Mesothelial cell of epicardium (in vitro differentiated cells): ENCODE measurements around the gene RANBP9. TPM values are rescaled to one million over a fixed set of nuclear protein-coding genes. Genes with fewer than 3 reads are reported as not detected.

Source experiments
- DNase-seq, 2 experiments: peaks; one replicate each; pipeline ENCODE4 v3.0.0; 2021; ENCODE audit warnings: low spot score in 2 of 2; ENCODE audit not compliant: unreplicated experiment in 2 of 2
- H3K27ac Mint-ChIP-seq: 2 replicates; pipeline ENCODE4 v1.8.0; 2021; ENCODE audit warnings: mixed read lengths
- H3K27me3 Mint-ChIP-seq: 2 replicates; pipeline ENCODE4 v1.8.0; 2021; ENCODE audit warnings: low read depth, mixed read lengths
- H3K36me3 Mint-ChIP-seq: 2 replicates; pipeline ENCODE4 v1.8.0; 2021; ENCODE audit warnings: mixed read lengths
- H3K4me1 Mint-ChIP-seq: 2 replicates; pipeline ENCODE4 v1.8.0; 2021; ENCODE audit warnings: mixed read lengths
- H3K4me3 Mint-ChIP-seq: 2 replicates; pipeline ENCODE4 v1.8.0; 2021; ENCODE audit warnings: mild to moderate bottlenecking, moderate library complexity, mixed read lengths
- H3K9me3 Mint-ChIP-seq: 2 replicates; pipeline ENCODE4 v1.8.0; 2021; ENCODE audit warnings: mixed read lengths
- total RNA-seq: library from RNA; stranded (reverse); gene quantifications from 3 replicates; pipeline ENCODE4 v1.2.1, GENCODE V29; 2021
- TF ChIP-seq, protein P1 (sequence below): fragments of 200-600 bp; sonication (generic); IDR thresholded peaks from one replicate; pipeline ENCODE4 v1.5.0; 2021; ENCODE audit warnings: antibody characterized with exemption; ENCODE audit not compliant: unreplicated experiment

RANBP9 gene
- total RNA-seq, 1 donor from 2014 or later: 46.9 TPM

DNA sequence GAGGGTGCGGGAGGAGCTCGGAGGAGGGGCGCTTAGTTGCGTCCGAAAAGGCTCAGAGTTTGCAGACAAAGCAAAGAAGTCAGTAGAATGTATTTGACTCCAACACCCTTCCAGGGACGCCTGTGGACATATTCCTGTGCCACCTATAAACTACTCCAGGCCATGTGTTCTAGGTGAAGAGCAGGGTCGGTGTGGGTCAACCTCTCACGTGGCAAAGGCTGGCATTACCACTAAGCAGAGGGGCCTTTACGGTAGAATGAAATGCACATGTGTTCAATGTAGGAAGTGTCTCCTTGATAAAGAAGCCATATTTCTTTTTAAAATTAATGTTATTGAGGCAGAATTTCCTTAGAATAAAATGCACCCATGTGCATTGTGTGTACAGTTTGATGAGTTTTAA lies 121.8 kb downstream of the RANBP9 start:
- Mint-ChIP-seq H3K27ac (no peak overlapping the region), H3K4me3 (no peak overlapping the region)

DNA sequence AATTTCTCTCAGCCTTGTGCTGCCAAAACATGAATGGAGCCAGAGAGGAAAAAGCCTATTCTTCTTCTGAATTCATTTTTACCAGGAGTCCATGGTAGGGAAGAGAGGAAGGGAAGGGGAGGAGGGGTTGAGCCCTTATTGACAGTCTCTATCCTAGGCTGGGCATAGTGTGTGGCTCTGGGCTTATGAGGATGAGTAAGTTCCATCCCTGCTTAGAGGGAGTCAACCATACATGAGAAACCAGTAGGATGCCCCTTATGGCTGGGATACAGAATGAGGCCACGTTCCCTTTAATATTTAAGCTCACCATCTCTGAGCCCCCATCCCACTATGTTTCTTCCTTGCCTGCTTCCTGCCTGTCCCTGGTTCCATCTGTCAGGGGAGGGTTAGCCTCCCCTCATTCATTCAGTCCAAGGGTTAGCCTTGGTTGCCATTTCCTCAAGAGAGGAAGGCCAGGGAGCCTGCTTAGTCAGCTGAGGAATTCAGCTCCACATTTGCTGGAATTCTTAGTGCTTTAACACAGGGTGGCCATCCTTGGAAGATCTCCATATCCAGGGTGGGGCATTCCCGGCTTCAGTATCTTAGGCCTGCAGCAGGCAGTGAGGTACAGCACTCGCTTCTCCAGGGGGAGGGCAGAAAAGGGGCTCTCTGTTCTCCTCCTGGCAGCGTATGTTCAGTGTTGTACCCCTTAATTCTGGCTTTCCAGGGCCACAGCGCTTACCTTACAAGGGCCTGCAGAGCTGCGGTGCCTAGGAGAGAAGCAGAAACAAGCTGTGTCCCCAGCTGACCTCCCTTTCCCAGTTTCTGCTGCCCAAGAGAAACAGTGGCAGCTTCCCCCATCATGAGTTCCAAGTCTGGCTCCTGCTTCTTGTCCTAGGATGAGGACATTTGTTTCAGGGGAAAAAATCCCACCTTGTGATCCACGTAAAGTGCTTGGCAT lies 124.8 kb downstream of the RANBP9 start:
- H3K4me1 Mint-ChIP-seq: no peaks in the 10 kb centered on the region
- no peaks in the 10 kb centered on the region for H3K27me3 Mint-ChIP-seq
- H3K4me3 Mint-ChIP-seq: no peak overlapping the region
- H3K36me3 Mint-ChIP-seq: peaks cover 28% of the 10 kb centered on the region
- TF ChIP-seq, protein P1, sequence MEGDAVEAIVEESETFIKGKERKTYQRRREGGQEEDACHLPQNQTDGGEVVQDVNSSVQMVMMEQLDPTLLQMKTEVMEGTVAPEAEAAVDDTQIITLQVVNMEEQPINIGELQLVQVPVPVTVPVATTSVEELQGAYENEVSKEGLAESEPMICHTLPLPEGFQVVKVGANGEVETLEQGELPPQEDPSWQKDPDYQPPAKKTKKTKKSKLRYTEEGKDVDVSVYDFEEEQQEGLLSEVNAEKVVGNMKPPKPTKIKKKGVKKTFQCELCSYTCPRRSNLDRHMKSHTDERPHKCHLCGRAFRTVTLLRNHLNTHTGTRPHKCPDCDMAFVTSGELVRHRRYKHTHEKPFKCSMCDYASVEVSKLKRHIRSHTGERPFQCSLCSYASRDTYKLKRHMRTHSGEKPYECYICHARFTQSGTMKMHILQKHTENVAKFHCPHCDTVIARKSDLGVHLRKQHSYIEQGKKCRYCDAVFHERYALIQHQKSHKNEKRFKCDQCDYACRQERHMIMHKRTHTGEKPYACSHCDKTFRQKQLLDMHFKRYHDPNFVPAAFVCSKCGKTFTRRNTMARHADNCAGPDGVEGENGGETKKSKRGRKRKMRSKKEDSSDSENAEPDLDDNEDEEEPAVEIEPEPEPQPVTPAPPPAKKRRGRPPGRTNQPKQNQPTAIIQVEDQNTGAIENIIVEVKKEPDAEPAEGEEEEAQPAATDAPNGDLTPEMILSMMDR: no peak
- H3K27ac Mint-ChIP-seq: no peak overlapping the region
- no peak for DNase-seq
- H3K9me3 Mint-ChIP-seq: no peaks in the 10 kb centered on the region

More for the DNA sequence above, 121.8 kb downstream of the RANBP9 start:
- Mint-ChIP-seq H3K4me1 (no peaks in the 10 kb centered on the region), H3K27me3 (no peaks in the 10 kb centered on the region), H3K9me3 (no peaks in the 10 kb centered on the region), H3K36me3 (peaks cover 22% of the 10 kb centered on the region)
- no peak for DNase-seq
- TF ChIP-seq, protein P1: no peak

DNA sequence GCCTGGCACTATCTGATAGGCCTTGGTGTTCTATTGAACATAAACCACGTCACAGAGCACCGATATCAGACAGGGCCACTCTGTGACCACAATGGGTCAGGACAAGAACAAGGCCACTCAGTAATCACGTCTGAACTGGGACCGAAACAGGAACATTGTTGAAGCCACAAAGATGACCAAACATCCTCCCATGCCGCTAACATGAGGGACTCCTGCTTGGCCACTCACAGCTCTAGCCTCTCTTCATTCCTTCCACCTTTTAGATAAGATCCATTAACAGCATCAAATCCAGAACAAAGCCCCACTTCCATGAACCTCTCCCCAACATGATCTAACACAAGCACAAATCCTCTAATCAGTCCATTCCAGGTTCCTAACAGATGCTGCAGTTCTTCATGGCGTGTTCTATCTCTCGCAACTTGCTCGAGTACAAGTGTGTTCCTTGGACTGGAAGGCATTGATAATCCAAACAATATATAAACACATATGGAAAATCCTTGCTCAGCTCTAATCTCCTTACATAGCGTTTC lies 129.9 kb downstream of the RANBP9 start:
- peaks cover 12% of the 10 kb centered on the region for H3K9me3 Mint-ChIP-seq
- no peak overlapping the region for H3K4me3 Mint-ChIP-seq
- DNase-seq: no peak
- peaks cover 44% of the 10 kb centered on the region for H3K36me3 Mint-ChIP-seq
- H3K27me3 Mint-ChIP-seq: no peaks in the 10 kb centered on the region
- H3K4me1 Mint-ChIP-seq: no peaks in the 10 kb centered on the region
- no peak overlapping the region for H3K27ac Mint-ChIP-seq
- TF ChIP-seq, protein P1: no peak

DNA sequence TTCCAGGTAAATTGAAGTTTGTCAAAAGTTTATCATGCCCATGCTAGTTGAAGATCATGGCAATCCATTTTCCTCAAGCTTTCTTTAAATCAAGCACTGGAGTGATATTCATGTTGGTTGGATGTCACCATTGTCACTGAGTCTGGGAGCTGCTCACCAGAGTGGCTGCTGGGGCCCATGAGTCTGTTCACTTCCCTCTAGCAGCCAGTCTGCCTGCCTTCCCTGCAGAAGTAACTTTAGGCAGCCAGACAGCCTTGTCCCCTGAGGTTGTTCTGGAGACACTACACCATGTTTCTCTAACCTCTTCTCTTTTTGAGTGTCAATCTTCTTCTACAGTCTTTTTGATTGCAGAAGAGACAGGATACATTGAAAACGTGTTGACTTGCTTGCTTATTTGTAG lies 131.7 kb downstream of the RANBP9 start:
- TF ChIP-seq, protein P1: no peak
- H3K27ac Mint-ChIP-seq: no peak overlapping the region
- no peaks in the 10 kb centered on the region for H3K27me3 Mint-ChIP-seq
- H3K9me3 Mint-ChIP-seq: peaks cover 20% of the 10 kb centered on the region
- no peak for DNase-seq
- peaks cover 42% of the 10 kb centered on the region for H3K36me3 Mint-ChIP-seq
- peaks cover 8% of the 10 kb centered on the region for H3K4me1 Mint-ChIP-seq
- H3K4me3 Mint-ChIP-seq: no peak overlapping the region

DNA sequence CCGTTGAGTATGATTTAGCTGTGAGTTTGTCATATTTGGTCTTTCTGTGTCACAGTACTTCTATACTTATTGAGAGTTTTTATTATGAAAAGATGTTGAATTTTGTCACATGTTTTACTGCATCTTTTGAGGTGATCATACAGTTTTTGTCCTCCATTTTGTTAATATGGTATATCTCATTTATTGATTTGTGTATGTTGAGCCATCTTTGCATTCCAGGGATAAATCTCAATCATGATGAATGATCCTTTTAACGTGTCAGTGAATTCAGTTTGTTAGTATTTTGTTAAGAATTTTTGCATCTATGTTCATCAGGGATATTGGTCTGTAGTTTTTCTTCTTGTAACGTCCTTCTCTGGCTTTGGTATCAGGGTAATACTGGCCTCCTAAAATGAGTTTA lies 133.7 kb downstream of the RANBP9 start:
- TF ChIP-seq, protein P1: no peak
- no peak overlapping the region for H3K4me3 Mint-ChIP-seq
- H3K36me3 Mint-ChIP-seq: peaks cover 33% of the 10 kb centered on the region
- H3K9me3 Mint-ChIP-seq: peaks cover 20% of the 10 kb centered on the region
- no peak overlapping the region for H3K27ac Mint-ChIP-seq
- H3K27me3 Mint-ChIP-seq: no peaks in the 10 kb centered on the region
- no peak for DNase-seq
- peaks cover 9% of the 10 kb centered on the region for H3K4me1 Mint-ChIP-seq
